Gastrocnemius medialis (tissue), 4 donors: Measurements from ENCODE around the gene ZNF777.

ENCODE experiments used
- CTCF ChIP-seq, 5 experiments: fragments of 450-650 bp in 3 of 5; fragments of 200-600 bp in 2 of 5; sonication (generic) in 2 of 5; IDR thresholded peaks in 4 of 5; conservative IDR thresholded peaks in 1 of 5; 1 replicate in 4 of 5; 2 replicates in 1 of 5; pipeline ENCODE4 v1.5.1; 2016 to 2019; ENCODE audit warnings: antibody characterized with exemption in 5 of 5, mild to moderate bottlenecking in 3 of 5, moderate library complexity in 3 of 5
- POLR2A ChIP-seq, 2 donors: fragments of 450-650 bp; IDR thresholded peaks; one replicate each; pipeline ENCODE4 v1.6.1; 2017; ENCODE audit warnings: antibody characterized with exemption in 2 of 2, mild to moderate bottlenecking in 2 of 2, moderate library complexity in 2 of 2

DNA sequence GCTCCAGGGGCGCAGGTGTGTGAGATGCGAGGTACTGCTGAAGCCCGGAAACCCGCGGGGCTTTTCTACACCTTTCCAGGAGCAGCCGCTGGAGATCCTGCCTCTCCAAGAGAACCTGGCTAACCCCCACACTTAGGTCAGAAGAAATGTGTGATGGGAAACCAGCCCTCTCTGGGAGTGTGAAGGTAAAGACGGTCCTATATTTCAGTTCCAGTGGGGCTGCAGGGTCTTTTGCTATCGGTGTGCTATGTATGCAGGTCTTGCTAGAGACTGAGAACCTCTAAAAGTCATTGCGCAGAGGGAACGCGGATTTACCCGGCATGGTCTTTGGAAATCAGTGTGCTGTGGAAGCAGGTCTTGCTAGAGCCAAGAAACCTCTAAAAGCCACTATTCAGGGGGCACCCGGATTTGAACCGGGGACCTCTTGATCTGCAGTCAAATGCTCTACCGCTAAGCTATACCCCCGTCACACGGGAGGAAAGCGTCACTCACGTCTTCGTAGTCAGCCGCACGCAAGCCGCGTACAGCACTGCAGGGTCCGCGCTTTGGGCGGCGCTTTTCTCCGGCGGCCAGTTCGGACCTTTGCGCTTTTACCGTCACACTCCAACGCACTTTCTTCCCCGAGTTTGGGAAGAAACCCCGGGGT lies 46.0 kb downstream of the ZNF777 start:
- TF ChIP-seq CTCF (IDR thresholded peaks at IDR 0.05 in 4 of 5, conservative IDR thresholded peaks at IDR 0.05 in 1 of 5) (no peak), POLR2A (IDR thresholded peaks at IDR 0.05) (no peak)
